Neural crest cell (in vitro differentiated cells): Measurements from ENCODE around the gene SP1. TPM values are rescaled to one million over a fixed set of nuclear protein-coding genes. Genes with fewer than 3 reads are reported as not detected.
"Not testable (repeated sequence)": the region's sequence is repeated elsewhere in the genome, so short reads cannot be mapped to it uniquely, and the experiment has no call there.

ENCODE experiments used
- DNase-seq: peaks from one replicate; pipeline ENCODE4 v3.0.0; 2021; ENCODE audit warnings: low read depth, mixed read lengths, low spot score
- H3K27ac Mint-ChIP-seq: one replicate; pipeline ENCODE4 v1.8.0; 2021; ENCODE audit warnings: mild to moderate bottlenecking, mixed read lengths; ENCODE audit not compliant: unreplicated experiment
- H3K27me3 Mint-ChIP-seq: 2 replicates; pipeline ENCODE4 v1.8.0; 2021; ENCODE audit warnings: low read depth, mild to moderate bottlenecking, mixed read lengths
- H3K36me3 Mint-ChIP-seq: 2 replicates; pipeline ENCODE4 v1.8.0; 2021; ENCODE audit warnings: low read depth, mild to moderate bottlenecking, mixed read lengths
- H3K4me1 Mint-ChIP-seq: 2 replicates; pipeline ENCODE4 v1.8.0; 2021; ENCODE audit warnings: mixed read lengths
- H3K4me3 Mint-ChIP-seq: one replicate; pipeline ENCODE4 v1.8.0; 2021; ENCODE audit warnings: mild to moderate bottlenecking, mixed read lengths
- H3K9me3 Mint-ChIP-seq: 2 replicates; pipeline ENCODE4 v1.8.0; 2021; ENCODE audit warnings: mixed read lengths
- total RNA-seq: library from RNA; stranded (reverse); gene quantifications from 2 replicates; pipeline ENCODE4 v1.2.1, GENCODE V29; 2021
- TF ChIP-seq, protein P1 (sequence below): fragments of 200-600 bp; sonication (generic); conservative IDR thresholded peaks from 2 replicates; pipeline ENCODE4 v1.5.0; 2021; ENCODE audit warnings: antibody characterized with exemption, mild to moderate bottlenecking

SP1 gene
- total RNA-seq, 1 donor from 2014 or later, result 88.1 TPM

- Mint-ChIP-seq H3K4me3 (no peak overlapping the region), H3K27me3 (no peaks in the 10 kb centered on the region), H3K27ac (no peak overlapping the region), H3K4me1 (peaks cover 1% of the 10 kb centered on the region), H3K9me3 (no peaks in the 10 kb centered on the region), H3K36me3 (no peaks in the 10 kb centered on the region)
- no peak for DNase-seq
- TF ChIP-seq, protein P1, sequence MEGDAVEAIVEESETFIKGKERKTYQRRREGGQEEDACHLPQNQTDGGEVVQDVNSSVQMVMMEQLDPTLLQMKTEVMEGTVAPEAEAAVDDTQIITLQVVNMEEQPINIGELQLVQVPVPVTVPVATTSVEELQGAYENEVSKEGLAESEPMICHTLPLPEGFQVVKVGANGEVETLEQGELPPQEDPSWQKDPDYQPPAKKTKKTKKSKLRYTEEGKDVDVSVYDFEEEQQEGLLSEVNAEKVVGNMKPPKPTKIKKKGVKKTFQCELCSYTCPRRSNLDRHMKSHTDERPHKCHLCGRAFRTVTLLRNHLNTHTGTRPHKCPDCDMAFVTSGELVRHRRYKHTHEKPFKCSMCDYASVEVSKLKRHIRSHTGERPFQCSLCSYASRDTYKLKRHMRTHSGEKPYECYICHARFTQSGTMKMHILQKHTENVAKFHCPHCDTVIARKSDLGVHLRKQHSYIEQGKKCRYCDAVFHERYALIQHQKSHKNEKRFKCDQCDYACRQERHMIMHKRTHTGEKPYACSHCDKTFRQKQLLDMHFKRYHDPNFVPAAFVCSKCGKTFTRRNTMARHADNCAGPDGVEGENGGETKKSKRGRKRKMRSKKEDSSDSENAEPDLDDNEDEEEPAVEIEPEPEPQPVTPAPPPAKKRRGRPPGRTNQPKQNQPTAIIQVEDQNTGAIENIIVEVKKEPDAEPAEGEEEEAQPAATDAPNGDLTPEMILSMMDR, result no peak
These were observed 14.6 kb upstream of the SP1 start for GRCh38 chr12:53365245-53365904.

DNA sequence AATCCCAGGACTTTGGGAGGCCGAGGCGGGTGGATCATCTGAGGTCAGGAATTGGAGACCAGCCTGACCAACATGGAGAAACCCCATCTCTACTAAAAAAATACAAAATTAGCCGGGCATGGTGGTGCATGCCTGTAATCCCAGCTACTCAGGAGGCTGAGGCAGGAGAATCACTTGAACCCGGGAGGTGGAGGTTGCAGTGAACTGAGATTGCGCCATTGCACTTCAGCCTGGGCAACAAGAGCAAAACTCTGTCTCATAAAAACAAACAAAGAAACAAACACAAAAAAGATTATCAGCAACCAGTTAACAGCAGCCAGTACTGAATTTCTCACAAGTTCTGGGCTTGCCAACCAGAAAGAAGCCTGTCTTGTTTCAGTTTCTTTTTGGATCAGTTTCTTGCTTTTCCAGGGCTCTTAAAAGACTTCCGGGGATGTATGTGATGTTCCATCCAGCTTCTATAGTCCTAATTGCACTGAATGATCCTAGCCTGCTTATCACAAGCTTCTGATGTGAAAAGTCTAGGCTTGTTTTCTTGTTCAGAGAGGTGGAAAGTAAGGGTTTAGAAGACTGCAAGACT is 6.3 kb upstream of the SP1 start:
- not testable (repeated sequence) for H3K36me3 Mint-ChIP-seq, H3K27me3 Mint-ChIP-seq, H3K27ac Mint-ChIP-seq, H3K9me3 Mint-ChIP-seq, DNase-seq, H3K4me3 Mint-ChIP-seq
- H3K4me1 Mint-ChIP-seq, result peaks cover 27% of the 10 kb centered on the region

DNA sequence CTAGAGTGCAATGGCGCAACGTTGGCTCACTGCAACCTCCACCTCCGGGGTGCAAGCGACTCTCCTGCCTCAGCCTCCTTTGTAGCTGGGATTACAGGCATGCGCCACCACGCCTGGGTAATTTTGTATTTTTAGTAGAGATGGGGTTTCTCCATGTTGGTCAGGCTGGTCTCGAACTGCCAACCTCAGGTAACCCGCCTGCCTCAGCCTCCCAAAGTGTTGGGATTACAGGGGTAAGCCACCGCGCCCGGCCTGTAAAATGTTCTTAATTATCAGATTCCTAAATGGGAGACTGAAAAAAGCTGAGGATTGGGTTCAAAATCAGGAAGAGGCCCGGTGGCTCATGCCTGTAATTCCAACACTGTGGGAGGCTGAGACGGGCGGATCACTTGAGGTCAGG is 5.7 kb upstream of the SP1 start:
- not testable (repeated sequence) for H3K4me3 Mint-ChIP-seq, H3K9me3 Mint-ChIP-seq, DNase-seq, H3K27me3 Mint-ChIP-seq, H3K27ac Mint-ChIP-seq, H3K36me3 Mint-ChIP-seq
- peaks cover 27% of the 10 kb centered on the region for H3K4me1 Mint-ChIP-seq

DNA sequence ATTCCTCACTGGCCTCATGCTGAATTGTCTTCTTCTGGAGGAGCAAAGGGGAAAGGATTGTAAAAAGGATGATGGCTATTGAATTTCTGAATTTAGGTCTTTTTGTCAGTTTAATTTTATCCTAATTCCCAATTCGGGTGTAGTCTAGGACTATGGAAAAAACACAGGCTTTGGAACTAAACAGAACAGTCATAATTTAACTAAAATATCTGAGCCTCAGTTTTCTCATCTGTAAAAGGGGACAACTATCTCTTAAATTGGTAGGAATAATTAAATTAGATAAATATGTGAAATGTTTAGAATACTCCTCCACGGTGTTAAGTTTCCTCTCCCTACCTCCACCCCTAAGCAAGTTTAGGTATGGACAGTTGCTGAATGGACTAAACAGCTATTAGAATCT is 3.2 kb upstream of the SP1 start:
- TF ChIP-seq, protein P1, result no peak
- H3K36me3 Mint-ChIP-seq, result no peaks in the 10 kb centered on the region
- no peak for DNase-seq
- H3K4me3 Mint-ChIP-seq, result peak overlapping the region; percentile 17
- no peaks in the 10 kb centered on the region for H3K9me3 Mint-ChIP-seq
- H3K27me3 Mint-ChIP-seq, result no peaks in the 10 kb centered on the region
- no peak overlapping the region for H3K27ac Mint-ChIP-seq
- peaks cover 23% of the 10 kb centered on the region for H3K4me1 Mint-ChIP-seq

DNA sequence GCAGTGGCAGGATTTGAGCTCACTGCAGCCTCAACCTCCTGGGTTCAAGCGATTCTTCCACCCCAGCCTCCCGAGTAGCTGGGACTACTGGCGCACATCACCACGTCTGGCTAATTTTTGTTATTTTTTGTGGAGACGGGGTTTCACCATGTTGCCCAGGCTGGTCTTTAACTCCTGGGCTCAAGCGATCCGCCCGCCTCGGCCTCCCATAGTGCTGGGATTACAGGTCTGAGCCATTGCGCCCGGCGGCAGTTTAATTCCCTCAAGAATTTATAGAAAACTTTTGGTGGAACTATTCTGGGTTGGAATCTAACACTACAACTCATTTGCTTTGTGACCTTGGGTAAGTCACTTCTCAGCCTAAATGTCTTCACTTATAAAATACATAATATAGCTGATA is 1.8 kb upstream of the SP1 start:
- Mint-ChIP-seq H3K4me3 (no peak overlapping the region), H3K27ac (no peak overlapping the region), H3K27me3 (no peaks in the 10 kb centered on the region), H3K9me3 (no peaks in the 10 kb centered on the region), H3K4me1 (peaks cover 27% of the 10 kb centered on the region), H3K36me3 (peaks cover 4% of the 10 kb centered on the region)
- no peak for DNase-seq
- TF ChIP-seq, protein P1, result no peak

DNA sequence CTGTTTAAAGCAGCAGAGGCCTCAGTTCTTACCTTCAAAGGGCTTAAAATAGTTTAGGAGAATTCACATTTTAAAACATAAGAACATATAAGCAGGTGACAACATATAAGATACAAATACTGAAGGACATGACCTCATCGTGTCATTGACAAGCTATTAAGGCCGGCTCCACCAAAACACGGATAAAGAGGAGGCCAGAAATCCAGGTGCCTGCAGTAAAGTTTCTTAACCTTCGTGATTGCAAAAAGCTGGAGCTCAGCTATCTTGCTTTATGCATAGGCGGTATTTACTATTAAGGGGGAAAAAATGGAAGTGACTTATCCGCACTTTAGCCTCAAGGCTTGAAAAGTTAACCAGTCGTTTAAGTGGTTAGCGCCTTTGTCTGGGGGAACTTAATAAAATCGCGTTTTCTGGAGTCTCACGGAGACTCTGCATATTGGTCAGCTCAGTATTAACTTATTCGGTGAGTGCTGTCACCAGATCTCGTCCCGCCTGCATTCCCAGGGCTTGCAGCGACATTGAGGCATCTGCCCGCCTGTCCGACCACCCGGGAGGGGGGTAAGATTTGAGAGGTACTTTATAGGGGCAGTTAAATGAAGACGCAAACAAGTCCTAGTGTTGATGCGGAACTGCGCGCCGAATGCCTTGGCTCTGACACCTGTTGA is 1.1 kb upstream of the SP1 start:
- TF ChIP-seq, protein P1, result no peak
- Mint-ChIP-seq H3K36me3 (peaks cover 8% of the 10 kb centered on the region), H3K27ac (no peak overlapping the region), H3K27me3 (no peaks in the 10 kb centered on the region), H3K9me3 (no peaks in the 10 kb centered on the region), H3K4me3 (no peak overlapping the region), H3K4me1 (peaks cover 32% of the 10 kb centered on the region)
- DNase-seq, result no peak
